Stomach (tissue), 4 donors: ENCODE measurements around the gene MEPE.

ENCODE experiments used
- CTCF ChIP-seq, 7 experiments: fragments of 450-650 bp in 4 of 7; fragments of 200-600 bp in 3 of 7; sonication (generic) in 3 of 7; IDR thresholded peaks; one replicate each; pipeline ENCODE4 v1.5.1; 2016 to 2019; ENCODE audit warnings: antibody characterized with exemption in 7 of 7, control low read depth in 2 of 7, mild to moderate bottlenecking in 1 of 7
- POLR2A ChIP-seq, 4 donors: fragments of 450-650 bp; IDR thresholded peaks; one replicate each; pipeline ENCODE4 v1.6.1; 2016; ENCODE audit warnings: antibody characterized with exemption in 4 of 4, control low read depth in 2 of 4, mild to moderate bottlenecking in 1 of 4, moderate library complexity in 1 of 4
- POLR2AphosphoS5 ChIP-seq, 3 donors: sonication (generic); formaldehyde crosslinking; IDR thresholded peaks; one replicate each; pipeline ENCODE4 v1.6.1; 2016; ENCODE audit warnings: antibody characterized with exemption in 3 of 3

GRCh38 chr4:87855559-87855958 is 22.8 kb downstream of the MEPE start:
- TF ChIP-seq POLR2A (IDR thresholded peaks at IDR 0.05) (no peak), CTCF (IDR thresholded peaks at IDR 0.05) (no peak), POLR2AphosphoS5 (IDR thresholded peaks at IDR 0.05) (no peak)
